B cell (primary cell): Measurements from ENCODE around the gene HTR1D. TPM values are rescaled to one million over a fixed set of nuclear protein-coding genes. Genes with fewer than 3 reads are reported as not detected.

Experiments
- ATAC-seq: fragments of 200-7000 bp; cut with Tn5 transposase; one replicate; pipeline ENCODE4 v1.10.0; 2021; ENCODE audit warnings: low read depth, mild to moderate bottlenecking, moderate number of reproducible peaks, moderate library complexity
- CTCF ChIA-PET: fragments of 350-600 bp; sonication (Branson Sonifier 250); formaldehyde crosslinking; loops from one replicate; lab custom pipeline; 2021; ENCODE audit warnings: antibody characterized with exemption, inconsistent platforms; lab: Charles Lee
- POLR2A ChIA-PET: fragments of 350-600 bp; sonication (Branson Sonifier 250); formaldehyde crosslinking; loops from one replicate; lab custom pipeline; 2021; ENCODE audit warnings: antibody characterized with exemption; lab: Charles Lee
- DNase-seq: peaks from one replicate; pipeline ENCODE4 v3.0.0; 2013
- H2AFZ ChIP-seq: 2 replicates; pipeline ENCODE4 v1.6.1; 2012; ENCODE audit warnings: mild to moderate bottlenecking, low read depth, low read length; ENCODE audit not compliant: insufficient read depth, poor library complexity, severe bottlenecking
- H3K27ac ChIP-seq, 2 donors: 1 replicate in 1 of 2; 2 replicates in 1 of 2; pipeline ENCODE4 v1.5.1; 2012 to 2013; ENCODE audit warnings: low read length in 2 of 2, mild to moderate bottlenecking in 2 of 2, moderate library complexity in 1 of 2
- H3K27me3 ChIP-seq, 4 experiments: fragments of 200-600 bp in 1 of 4; sonication (generic) in 1 of 4; replicated peaks in 1 of 4; 1 replicate in 2 of 4; 2 replicates in 2 of 4; pipeline versions ENCODE4 v1.6.1 to v1.7.0; 2013 to 2016; ENCODE audit warnings: low read length in 3 of 4, mild to moderate bottlenecking in 2 of 4, mixed read lengths in 1 of 4, moderate library complexity in 1 of 4; ENCODE audit not compliant: insufficient read depth in 4 of 4, control insufficient read depth in 3 of 4; ENCODE audit errors: control extremely low read depth in 1 of 4
- H3K36me3 ChIP-seq, 2 experiments: replicated peaks in 1 of 2; 1 replicate in 1 of 2; 2 replicates in 1 of 2; pipeline versions ENCODE4 v1.6.1 to v1.7.1; 2013; ENCODE audit warnings: low read length in 1 of 2; ENCODE audit not compliant: insufficient read depth in 2 of 2, control insufficient read depth in 1 of 2; ENCODE audit errors: control extremely low read depth in 1 of 2, extremely low read depth in 1 of 2
- H3K4me1 ChIP-seq, 2 donors: fragments of 200-600 bp in 1 of 2; sonication (generic) in 1 of 2; 1 replicate in 1 of 2; 2 replicates in 1 of 2; pipeline versions ENCODE4 v1.5.1 to v1.6.1; 2013 to 2017; ENCODE audit warnings: low read length in 2 of 2; ENCODE audit not compliant: control insufficient read depth in 2 of 2, insufficient read depth in 2 of 2
- H3K4me2 ChIP-seq: replicated peaks from 2 replicates; pipeline ENCODE3; 2012; ENCODE audit warnings: mild to moderate bottlenecking, low read depth, low read length; ENCODE audit not compliant: poor library complexity, severe bottlenecking
- H3K4me3 ChIP-seq, 5 experiments: fragments of 200-600 bp in 1 of 5; sonication (generic) in 1 of 5; 1 replicate in 3 of 5; 2 replicates in 2 of 5; pipeline versions ENCODE4 v1.5.1 to v1.7.0; 2011 to 2016; ENCODE audit warnings: low read length in 4 of 5, mild to moderate bottlenecking in 4 of 5, low read depth in 2 of 5, control low read depth in 1 of 5, moderate library complexity in 1 of 5; ENCODE audit not compliant: insufficient read depth in 1 of 5; ENCODE audit errors: control extremely low read depth in 1 of 5, extremely low read depth in 1 of 5
- H3K79me2 ChIP-seq: fragments of 200-600 bp; sonication (generic); one replicate; pipeline ENCODE4 v1.6.0; 2016; ENCODE audit warnings: low read length; ENCODE audit not compliant: control insufficient read depth, insufficient read depth
- H3K9ac ChIP-seq: fragments of 200-600 bp; sonication (generic); 2 replicates; pipeline ENCODE4 v1.6.1; 2017; ENCODE audit warnings: mild to moderate bottlenecking, low read length, moderate library complexity
- H3K9me3 ChIP-seq, 3 donors: one replicate each; pipeline versions ENCODE4 v1.6.1 to v1.7.1; 2013; ENCODE audit warnings: low read length in 2 of 3; ENCODE audit not compliant: control insufficient read depth in 2 of 3, insufficient read depth in 1 of 3; ENCODE audit errors: control extremely low read depth in 1 of 3
- H4K20me1 ChIP-seq: 2 replicates; pipeline ENCODE4 v1.6.0; 2012; ENCODE audit warnings: mild to moderate bottlenecking, low read length; ENCODE audit not compliant: insufficient read depth, control insufficient read depth, poor library complexity, severe bottlenecking
- H3K27ac Mint-ChIP-seq: one replicate; pipeline ENCODE4 v1.8.0; 2021; ENCODE audit warnings: mixed read lengths
- H3K27me3 Mint-ChIP-seq: one replicate; pipeline ENCODE4 v1.8.0; 2021; ENCODE audit warnings: mixed read lengths
- H3K4me1 Mint-ChIP-seq: one replicate; pipeline ENCODE4 v1.8.0; 2021; ENCODE audit warnings: mixed read lengths
- H3K4me3 Mint-ChIP-seq: one replicate; pipeline ENCODE4 v1.8.0; 2021; ENCODE audit warnings: mixed read lengths
- H3K9me3 Mint-ChIP-seq: one replicate; pipeline ENCODE4 v1.8.0; 2022; ENCODE audit warnings: mixed read lengths; ENCODE audit not compliant: insufficient read depth
- EZH2 ChIP-seq: IDR thresholded peaks from 2 replicates; pipeline ENCODE4 v1.6.1; 2012; ENCODE audit warnings: borderline replicate concordance, low read depth, mild to moderate bottlenecking, moderate library complexity, low read length; ENCODE audit not compliant: insufficient read depth, poor library complexity, severe bottlenecking
- WGBS: methylation state at CpG from one replicate; pipeline ENCODE4 v1.1.5; 2013; ENCODE audit warnings: missing lambda C conversion rate; ENCODE audit not compliant: insufficient coverage; 5-methylcytosine and 5-hydroxymethylcytosine counted together
- intact Hi-C: fragments of 100-400 bp; cut with micrococcal nuclease; formaldehyde crosslinking; loops from one replicate; pipeline ENCODE4 v1.10.0; 2022
- polyA plus RNA-seq: library from polyadenylated mRNA; depleted of rRNA; stranded (reverse); fragments of >200 nt; gene quantifications from 2 replicates; pipeline ENCODE4 v1.2.3, GENCODE V29; 2012
- total RNA-seq, 2 donors: library from RNA; stranded (reverse); fragments of 120-200 nt in 1 of 2; gene quantifications; 1 replicate in 1 of 2; 2 replicates in 1 of 2; pipeline versions ENCODE4 v1.2.3 to v1.2.4, GENCODE V29; 2013 to 2022
- TF ChIP-seq, protein P1 (sequence below): fragments of 200-600 bp; IDR thresholded peaks from one replicate; pipeline ENCODE4 v1.8.0; 2022; ENCODE audit warnings: antibody characterized with exemption, mild to moderate bottlenecking

Gene HTR1D
- total and polyA plus RNA-seq, 2 donors (not counting 1 experiment from before 2014, with no cell fraction given): not detected

DNA sequence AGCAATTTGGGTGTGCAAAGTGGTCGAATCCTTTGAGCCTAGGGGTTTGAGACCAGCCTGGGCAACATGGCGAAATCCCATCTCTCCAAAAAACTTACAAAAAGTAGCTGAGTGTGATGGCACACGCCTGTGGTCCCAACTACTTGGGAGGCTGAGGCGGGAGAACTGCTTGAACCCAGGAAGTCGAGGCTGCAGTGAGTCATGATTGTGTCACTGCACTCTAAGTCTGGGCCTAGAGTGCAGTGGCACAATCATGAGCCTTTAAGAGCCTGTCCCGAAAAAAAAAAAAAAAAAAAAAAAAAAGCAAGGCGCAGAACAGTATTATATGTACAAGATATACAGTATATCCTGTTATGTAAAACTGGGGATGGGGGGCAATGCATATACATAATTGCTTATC is 25.1 kb upstream of the HTR1D start:
- H3K27me3 ChIP-seq: peaks cover 0 to 3% (median 0%) of the 10 kb centered on the region in 4 experiments
- no peak overlapping the region for H3K9ac ChIP-seq
- 69% methylated on average over 4 of the region's 7 CpGs for whole genome bisulfite sequencing
- intact Hi-C loops: no loop called here
- Mint-ChIP-seq H3K4me3 (no peak overlapping the region), H3K9me3 (no peaks in the 10 kb centered on the region), H3K27me3 (peaks cover 10% of the 10 kb centered on the region), H3K4me1 (no peaks in the 10 kb centered on the region), H3K27ac (no peak overlapping the region)
- H3K27ac ChIP-seq: no peak overlapping the region
- H4K20me1 ChIP-seq: no peaks in the 10 kb centered on the region
- no peak overlapping the region for H3K4me3 ChIP-seq
- DNase-seq (no peak), ATAC-seq (no peak)
- ChIA-PET POLR2A (no interaction called here), CTCF (no interaction called here)
- no peaks in the 10 kb centered on the region for H3K36me3 ChIP-seq
- no peak overlapping the region for H3K4me2 ChIP-seq
- H2AFZ ChIP-seq: no peak overlapping the region
- H3K79me2 ChIP-seq: no peaks in the 10 kb centered on the region
- TF ChIP-seq, protein P1, sequence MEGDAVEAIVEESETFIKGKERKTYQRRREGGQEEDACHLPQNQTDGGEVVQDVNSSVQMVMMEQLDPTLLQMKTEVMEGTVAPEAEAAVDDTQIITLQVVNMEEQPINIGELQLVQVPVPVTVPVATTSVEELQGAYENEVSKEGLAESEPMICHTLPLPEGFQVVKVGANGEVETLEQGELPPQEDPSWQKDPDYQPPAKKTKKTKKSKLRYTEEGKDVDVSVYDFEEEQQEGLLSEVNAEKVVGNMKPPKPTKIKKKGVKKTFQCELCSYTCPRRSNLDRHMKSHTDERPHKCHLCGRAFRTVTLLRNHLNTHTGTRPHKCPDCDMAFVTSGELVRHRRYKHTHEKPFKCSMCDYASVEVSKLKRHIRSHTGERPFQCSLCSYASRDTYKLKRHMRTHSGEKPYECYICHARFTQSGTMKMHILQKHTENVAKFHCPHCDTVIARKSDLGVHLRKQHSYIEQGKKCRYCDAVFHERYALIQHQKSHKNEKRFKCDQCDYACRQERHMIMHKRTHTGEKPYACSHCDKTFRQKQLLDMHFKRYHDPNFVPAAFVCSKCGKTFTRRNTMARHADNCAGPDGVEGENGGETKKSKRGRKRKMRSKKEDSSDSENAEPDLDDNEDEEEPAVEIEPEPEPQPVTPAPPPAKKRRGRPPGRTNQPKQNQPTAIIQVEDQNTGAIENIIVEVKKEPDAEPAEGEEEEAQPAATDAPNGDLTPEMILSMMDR: no peak
- no peak for TF ChIP-seq EZH2
- no peaks in the 10 kb centered on the region for H3K9me3 ChIP-seq
- no peaks in the 10 kb centered on the region for H3K4me1 ChIP-seq

DNA sequence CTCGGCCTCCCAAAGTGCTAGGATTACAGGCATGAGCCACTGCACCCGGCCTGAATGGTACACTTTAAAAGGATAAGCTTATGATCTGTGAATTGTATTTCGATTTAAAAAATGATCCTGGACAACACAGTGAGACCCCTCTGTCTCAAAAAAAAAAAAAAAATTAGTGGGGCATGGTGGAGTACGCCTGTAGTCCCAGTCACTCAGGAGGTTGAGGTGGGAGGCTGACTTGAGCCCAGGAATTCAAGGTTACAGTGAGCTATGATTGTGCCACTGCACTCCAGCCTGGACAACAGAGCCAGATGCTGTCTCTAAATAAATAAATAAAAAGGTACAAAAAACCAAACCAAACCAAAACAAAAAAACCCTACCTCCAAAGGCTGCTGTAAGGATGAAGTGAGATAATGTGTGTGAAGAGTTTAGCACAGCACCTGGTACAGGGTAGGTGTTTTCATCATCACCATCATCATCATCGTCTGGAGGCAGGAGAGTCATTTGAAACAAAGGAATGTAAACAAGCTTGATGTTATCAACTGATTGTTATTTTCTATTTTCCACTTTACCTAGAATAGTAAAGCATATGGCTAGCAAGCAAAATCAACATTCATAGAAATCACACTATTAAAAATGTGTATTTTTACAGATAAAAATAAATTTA is 22.5 kb upstream of the HTR1D start:
- CTCF ChIA-PET: no interaction called here
- no peak overlapping the region for H3K27ac ChIP-seq
- no peak overlapping the region for H2AFZ ChIP-seq
- intact Hi-C loops: no loop called here
- no peaks in the 10 kb centered on the region for H3K4me1 ChIP-seq
- H3K4me2 ChIP-seq: no peak overlapping the region
- H3K9me3 ChIP-seq: no peaks in the 10 kb centered on the region
- H3K4me3 Mint-ChIP-seq: no peak overlapping the region
- H3K4me3 ChIP-seq: no peak overlapping the region
- no peaks in the 10 kb centered on the region for H3K4me1 Mint-ChIP-seq
- WGBS: 83% methylated on average over 2 of the region's 5 CpGs
- DNase-seq (no peak), ATAC-seq (no peak)
- H3K27me3 Mint-ChIP-seq: peaks cover 14% of the 10 kb centered on the region
- no peak for TF ChIP-seq EZH2
- TF ChIP-seq, protein P1: no peak
- no peaks in the 10 kb centered on the region for H3K9me3 Mint-ChIP-seq
- no peaks in the 10 kb centered on the region for H3K79me2 ChIP-seq
- H3K27ac Mint-ChIP-seq: no peak overlapping the region
- POLR2A ChIA-PET: no interaction called here
- peaks cover 0 to 3% (median 0%) of the 10 kb centered on the region in 4 experiments for H3K27me3 ChIP-seq
- no peak overlapping the region for H3K9ac ChIP-seq
- H3K36me3 ChIP-seq: no peaks in the 10 kb centered on the region
- H4K20me1 ChIP-seq: no peaks in the 10 kb centered on the region
